SK-N-SH (cell line): ENCODE measurements around the gene NDC80. TPM values are rescaled to one million over a fixed set of nuclear protein-coding genes. Genes with fewer than 3 reads are reported as not detected.

Source experiments
- CTCF ChIA-PET: fragments of 300-600, 350-600 bp; formaldehyde crosslinking; extraction: SDS; loops from one replicate; lab custom pipeline; 2021; lab: Yijun Ruan, JAX
- POLR2A ChIA-PET: fragments of 350-600 bp; sonication (Branson Sonifier 250); formaldehyde crosslinking; extraction: SDS; loops from one replicate; lab custom pipeline; 2020; ENCODE audit warnings: antibody characterized with exemption, inconsistent platforms; lab: Yijun Ruan, JAX
- DNase-seq: peaks from one replicate; pipeline ENCODE4 v3.0.0; 2012
- H2AFZ ChIP-seq: fragments of 200-600 bp; sonication (generic); 2 replicates; pipeline ENCODE4 v1.8.1; 2016; ENCODE audit warnings: antibody characterized with exemption, mild to moderate bottlenecking, low read depth
- H3F3A ChIP-seq: fragments of 200-600 bp; sonication (generic); replicated peaks from 2 replicates; pipeline ENCODE3; 2016; ENCODE audit warnings: antibody characterized with exemption, mild to moderate bottlenecking; ENCODE audit not compliant: insufficient read depth
- H3K27ac ChIP-seq, 2 experiments: fragments of 200-500 bp in 1 of 2; fragments of 200-600 bp in 1 of 2; sonication (Bioruptor generic) in 1 of 2; sonication (generic), shearing (Covaris generic) in 1 of 2; 2 replicates each; pipeline versions ENCODE4 v1.5.1 to v1.6.1; 2014 to 2016; ENCODE audit warnings: low read depth in 2 of 2, inconsistent platforms in 1 of 2, low read length in 1 of 2, mild to moderate bottlenecking in 1 of 2, mixed read lengths in 1 of 2
- H3K27me3 ChIP-seq: fragments of 200-600 bp; sonication (generic), shearing (Covaris generic); 2 replicates; pipeline ENCODE4 v1.6.1; 2016; ENCODE audit warnings: mixed run types; ENCODE audit not compliant: insufficient read depth
- H3K36me3 ChIP-seq, 2 experiments: fragments of 200-500 bp in 1 of 2; fragments of 200-600 bp in 1 of 2; sonication (Bioruptor generic) in 1 of 2; sonication (generic) in 1 of 2; replicated peaks in 1 of 2; 2 replicates each; pipeline versions ENCODE3 to v1.5.1; 2014 to 2016; ENCODE audit warnings: low read length in 1 of 2, mild to moderate bottlenecking in 1 of 2; ENCODE audit not compliant: insufficient read depth in 2 of 2, control insufficient read depth in 1 of 2
- H3K4me1 ChIP-seq, 2 experiments: fragments of 200-500 bp in 1 of 2; fragments of 200-600 bp in 1 of 2; sonication (Bioruptor generic) in 1 of 2; sonication (generic), shearing (Covaris generic) in 1 of 2; 2 replicates each; pipeline versions ENCODE4 v1.5.1 to v1.6.1; 2014 to 2016; ENCODE audit warnings: low read depth in 1 of 2, low read length in 1 of 2, mixed run types in 1 of 2; ENCODE audit not compliant: insufficient read depth in 2 of 2, control insufficient read depth in 1 of 2
- H3K4me2 ChIP-seq: fragments of 200-600 bp; sonication (generic), shearing (Covaris generic); 2 replicates; pipeline ENCODE4 v1.6.1; 2017; ENCODE audit warnings: mixed run types
- H3K4me3 ChIP-seq, 2 experiments: fragments of 200-500 bp in 1 of 2; fragments of 200-600 bp in 1 of 2; sonication (Bioruptor generic) in 1 of 2; sonication (generic), shearing (Covaris generic) in 1 of 2; 2 replicates each; pipeline versions ENCODE4 v1.5.1 to v1.8.1; 2014 to 2016; ENCODE audit warnings: low read depth in 2 of 2, inconsistent platforms in 1 of 2, low read length in 1 of 2, mild to moderate bottlenecking in 1 of 2, mixed read lengths in 1 of 2, moderate library complexity in 1 of 2
- H3K79me2 ChIP-seq: fragments of 200-600 bp; sonication (generic); 2 replicates; pipeline ENCODE4 v1.8.1; 2017; ENCODE audit warnings: mild to moderate bottlenecking; ENCODE audit not compliant: insufficient read depth
- H3K9ac ChIP-seq: fragments of 200-600 bp; sonication (generic); 2 replicates; pipeline ENCODE4 v1.6.1; 2017; ENCODE audit warnings: mixed run types
- H3K9me2 ChIP-seq: fragments of 200-600 bp; sonication (generic); 2 replicates; pipeline ENCODE4 v1.6.1; 2017; ENCODE audit warnings: mixed run types
- H3K9me3 ChIP-seq: fragments of 200-600 bp; sonication (generic); 2 replicates; pipeline ENCODE4 v1.6.1; 2017; ENCODE audit warnings: mixed run types, mild to moderate bottlenecking, moderate library complexity
- H4K20me1 ChIP-seq: fragments of 200-600 bp; sonication (generic); 2 replicates; pipeline ENCODE4 v1.6.1; 2017; ENCODE audit warnings: mild to moderate bottlenecking, mixed run types; ENCODE audit not compliant: insufficient read depth
- ELF1 ChIP-seq: IDR thresholded peaks from 2 replicates; pipeline ENCODE4 v1.4.0; 2012
- FOSL2 ChIP-seq: IDR thresholded peaks from 2 replicates; pipeline ENCODE4 v1.4.0; 2012; ENCODE audit warnings: low read depth, mild to moderate bottlenecking, moderate library complexity, borderline replicate concordance
- FOXM1 ChIP-seq: IDR thresholded peaks from 2 replicates; pipeline ENCODE4 v1.4.0; 2012; ENCODE audit warnings: low read depth, mild to moderate bottlenecking
- GATA2 ChIP-seq: sonication (generic); formaldehyde crosslinking; IDR thresholded peaks from 2 replicates; pipeline ENCODE4 v1.5.0; 2020; ENCODE audit warnings: mild to moderate bottlenecking, missing genetic modification reagents
- NFIC ChIP-seq: IDR thresholded peaks from 2 replicates; pipeline ENCODE4 v1.4.0; 2012; ENCODE audit warnings: borderline replicate concordance
- PBX3 ChIP-seq: IDR thresholded peaks from 2 replicates; pipeline ENCODE4; 2012
- RAD21 ChIP-seq: IDR thresholded peaks from 2 replicates; pipeline ENCODE4 v1.6.1; 2012; ENCODE audit warnings: mild to moderate bottlenecking, low read length
- RCOR1 ChIP-seq: fragments of 150-350 bp; IDR thresholded peaks from 2 replicates; pipeline ENCODE4 v1.6.1; 2017; ENCODE audit warnings: antibody characterized with exemption, low read length
- REST ChIP-seq: IDR thresholded peaks from 2 replicates; pipeline ENCODE4 v1.6.1; 2012; ENCODE audit warnings: mild to moderate bottlenecking, low read depth, low read length, moderate library complexity
- RFX5 ChIP-seq: IDR thresholded peaks from 2 replicates; pipeline ENCODE4 v1.6.1; 2012; ENCODE audit warnings: mild to moderate bottlenecking, improper control_type of control experiment, low read length
- RXRA ChIP-seq: IDR thresholded peaks from 2 replicates; pipeline ENCODE4 v1.4.0; 2012; ENCODE audit warnings: low read depth, mild to moderate bottlenecking, borderline replicate concordance
- SIN3A ChIP-seq: IDR thresholded peaks from 2 replicates; pipeline ENCODE4 v1.6.1; 2012; ENCODE audit warnings: low read depth, mild to moderate bottlenecking, low read length, moderate library complexity, borderline replicate concordance
- SMC3 ChIP-seq: IDR thresholded peaks from 2 replicates; pipeline ENCODE4 v1.6.1; 2012; ENCODE audit warnings: low read depth, low read length, improper control_type of control experiment
- TCF12 ChIP-seq: IDR thresholded peaks from 2 replicates; pipeline ENCODE4 v1.4.0; 2012
- TEAD4 ChIP-seq: IDR thresholded peaks from 2 replicates; pipeline ENCODE4 v1.4.0; 2012; ENCODE audit warnings: mild to moderate bottlenecking, borderline replicate concordance; ENCODE audit not compliant: insufficient read depth
- USF2 ChIP-seq: fragments of 150-350 bp; IDR thresholded peaks from 2 replicates; pipeline ENCODE4 v1.6.1; 2017; ENCODE audit warnings: antibody characterized with exemption, low read length, low read depth, borderline replicate concordance
- ZBTB33 ChIP-seq: IDR thresholded peaks from 2 replicates; pipeline ENCODE4 v1.4.0; 2012; ENCODE audit warnings: low read depth, borderline replicate concordance
- WGBS: methylation state at CpG from one replicate; pipeline ENCODE4 v1.1.6; 2017; ENCODE audit warnings: low lambda C conversion rate; 5-methylcytosine and 5-hydroxymethylcytosine counted together
- polyA plus RNA-seq, 3 experiments: library from polyadenylated mRNA; depleted of rRNA; stranded (reverse); fragments of >200 nt; gene quantifications; 2 replicates each; pipeline ENCODE4 v1.2.3, GENCODE V29; 2012
- TF ChIP-seq, protein P1 (sequence below): IDR thresholded peaks from 2 replicates; pipeline ENCODE4 v1.4.0; 2012; ENCODE audit warnings: low read depth
- TF ChIP-seq, protein P2 (sequence below): fragments of 200-600 bp; sonication (generic); IDR thresholded peaks from 2 replicates; pipeline ENCODE4 v1.6.1; 2017; ENCODE audit warnings: antibody characterized with exemption, mild to moderate bottlenecking, moderate library complexity

The NDC80 gene
- polyA plus RNA-seq, 1 of the 3 experiments (the other 2 are of a cell fraction), result 11.3 TPM

- H3K9me2 ChIP-seq, result no peaks in the 10 kb centered on the region
- H3K4me1 ChIP-seq, result peaks cover 0 to 2% of the 10 kb centered on the region in 2 experiments; a peak in 1 of 4 replicates
- H3K9ac ChIP-seq, result no peak overlapping the region
- no peak overlapping the region for H3K4me2 ChIP-seq
- DNase-seq, result no peak
- TF ChIP-seq PBX3, result no peak
- no peak for TF ChIP-seq RCOR1
- H2AFZ ChIP-seq, result no peak overlapping the region
- CTCF ChIA-PET, result no interaction called here
- WGBS, result 96% methylated on average over 5 of the region's 5 CpGs
- H3K79me2 ChIP-seq, result no peaks in the 10 kb centered on the region
- H3K4me3 ChIP-seq, result no peak overlapping the region
- H3K27me3 ChIP-seq, result no peaks in the 10 kb centered on the region
- H3K27ac ChIP-seq, result no peak overlapping the region
- H3K36me3 ChIP-seq, result peaks cover 39 to 54% of the 10 kb centered on the region in 2 experiments
- H3K9me3 ChIP-seq, result no peaks in the 10 kb centered on the region
- no peaks in the 10 kb centered on the region for H3F3A ChIP-seq
- POLR2A ChIA-PET, result no interaction called here
- H4K20me1 ChIP-seq, result no peaks in the 10 kb centered on the region
Observed at GRCh38 chr18:2610549-2610948, 39.2 kb downstream of the NDC80 start.

DNA sequence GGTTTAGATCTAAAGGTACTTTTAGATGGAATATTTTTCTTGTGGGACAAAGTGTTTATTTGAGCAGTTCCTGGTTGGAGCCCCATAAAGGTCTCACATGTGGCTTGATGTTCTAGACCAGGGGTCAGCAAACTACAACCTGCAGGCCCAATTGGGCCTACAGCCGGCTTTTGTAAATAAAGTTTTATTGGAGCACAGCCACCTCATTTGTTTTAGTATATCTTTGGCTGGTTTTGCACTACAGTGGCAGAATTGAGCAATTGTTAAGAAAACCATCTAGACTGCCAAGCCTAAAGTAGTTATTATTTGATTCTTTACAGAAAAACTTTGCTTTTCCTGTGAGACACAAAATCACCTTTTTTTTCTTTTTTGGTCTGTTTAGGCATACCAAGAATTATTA lies 41.6 kb downstream of the NDC80 start:
- no peak overlapping the region for H3K4me3 ChIP-seq
- no peak overlapping the region for H3K4me2 ChIP-seq
- no peak overlapping the region for H3K27ac ChIP-seq
- no peaks in the 10 kb centered on the region for H3K9me3 ChIP-seq
- POLR2A ChIA-PET, result no interaction called here
- no peak for TF ChIP-seq RCOR1
- no peak for TF ChIP-seq REST
- TF ChIP-seq GATA2, result no peak
- TF ChIP-seq ELF1, result no peak
- no peak for TF ChIP-seq FOXM1
- no peak for TF ChIP-seq SMC3
- TF ChIP-seq, protein P1, sequence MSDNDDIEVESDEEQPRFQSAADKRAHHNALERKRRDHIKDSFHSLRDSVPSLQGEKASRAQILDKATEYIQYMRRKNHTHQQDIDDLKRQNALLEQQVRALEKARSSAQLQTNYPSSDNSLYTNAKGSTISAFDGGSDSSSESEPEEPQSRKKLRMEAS, result no peak
- TF ChIP-seq RXRA, result no peak
- TF ChIP-seq TCF12, result no peak
- no peak for TF ChIP-seq USF2
- TF ChIP-seq NFIC, result no peak
- no peak for TF ChIP-seq ZBTB33
- no peak for TF ChIP-seq RFX5
- no peak for TF ChIP-seq SIN3A
- TF ChIP-seq RAD21, result no peak
- TF ChIP-seq, protein P2, sequence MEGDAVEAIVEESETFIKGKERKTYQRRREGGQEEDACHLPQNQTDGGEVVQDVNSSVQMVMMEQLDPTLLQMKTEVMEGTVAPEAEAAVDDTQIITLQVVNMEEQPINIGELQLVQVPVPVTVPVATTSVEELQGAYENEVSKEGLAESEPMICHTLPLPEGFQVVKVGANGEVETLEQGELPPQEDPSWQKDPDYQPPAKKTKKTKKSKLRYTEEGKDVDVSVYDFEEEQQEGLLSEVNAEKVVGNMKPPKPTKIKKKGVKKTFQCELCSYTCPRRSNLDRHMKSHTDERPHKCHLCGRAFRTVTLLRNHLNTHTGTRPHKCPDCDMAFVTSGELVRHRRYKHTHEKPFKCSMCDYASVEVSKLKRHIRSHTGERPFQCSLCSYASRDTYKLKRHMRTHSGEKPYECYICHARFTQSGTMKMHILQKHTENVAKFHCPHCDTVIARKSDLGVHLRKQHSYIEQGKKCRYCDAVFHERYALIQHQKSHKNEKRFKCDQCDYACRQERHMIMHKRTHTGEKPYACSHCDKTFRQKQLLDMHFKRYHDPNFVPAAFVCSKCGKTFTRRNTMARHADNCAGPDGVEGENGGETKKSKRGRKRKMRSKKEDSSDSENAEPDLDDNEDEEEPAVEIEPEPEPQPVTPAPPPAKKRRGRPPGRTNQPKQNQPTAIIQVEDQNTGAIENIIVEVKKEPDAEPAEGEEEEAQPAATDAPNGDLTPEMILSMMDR, result no peak
- no peak for TF ChIP-seq FOSL2
- TF ChIP-seq TEAD4, result no peak
- H3K27me3 ChIP-seq, result no peaks in the 10 kb centered on the region
- WGBS, result 83% methylated on average over 1 of the region's 1 CpG
- no peaks in the 10 kb centered on the region for H3F3A ChIP-seq
- no peaks in the 10 kb centered on the region for H3K4me1 ChIP-seq
- H3K36me3 ChIP-seq, result peaks cover 27 to 58% of the 10 kb centered on the region in 2 experiments
- H3K9ac ChIP-seq, result no peak overlapping the region
- DNase-seq, result no peak
- H3K79me2 ChIP-seq, result no peaks in the 10 kb centered on the region
- CTCF ChIA-PET, result no interaction called here
- H4K20me1 ChIP-seq, result no peaks in the 10 kb centered on the region
- H2AFZ ChIP-seq, result no peak overlapping the region
- H3K9me2 ChIP-seq, result no peaks in the 10 kb centered on the region
